Measurements from ENCODE around the gene FHDC1.

The FHDC1 gene

DNA sequence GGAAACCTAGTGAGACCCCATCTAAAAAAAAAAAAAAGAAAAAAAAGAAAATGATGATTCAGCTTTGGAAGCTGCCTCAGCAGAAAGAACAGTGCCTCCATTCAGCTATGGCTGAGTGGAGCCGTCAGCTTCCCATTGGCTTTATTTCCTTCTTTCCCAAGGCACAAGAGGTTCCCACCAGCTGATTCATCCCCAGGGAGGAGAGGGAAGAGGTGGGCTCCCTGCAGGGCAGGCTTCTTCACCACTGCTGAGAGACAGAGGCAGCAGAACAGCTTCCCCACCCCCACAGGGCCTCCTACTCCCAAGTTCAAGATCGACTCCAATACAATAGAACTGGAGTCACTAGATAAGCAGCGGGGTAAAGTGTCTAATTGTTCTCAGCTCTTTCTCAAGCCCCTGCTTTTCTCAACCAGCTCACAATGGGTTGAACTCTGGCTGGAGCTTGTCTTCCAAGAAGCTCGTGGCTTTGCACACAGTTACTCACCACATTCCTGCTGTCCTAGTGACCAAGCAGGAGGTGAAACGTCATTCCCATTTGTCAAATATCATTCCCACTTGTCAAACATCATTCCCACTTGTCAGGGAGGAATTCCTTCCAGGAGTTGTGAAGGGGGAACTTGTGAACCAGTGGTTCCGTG, 47.8 kb downstream of the FHDC1 start:
- DNase-seq: no peak

DNA sequence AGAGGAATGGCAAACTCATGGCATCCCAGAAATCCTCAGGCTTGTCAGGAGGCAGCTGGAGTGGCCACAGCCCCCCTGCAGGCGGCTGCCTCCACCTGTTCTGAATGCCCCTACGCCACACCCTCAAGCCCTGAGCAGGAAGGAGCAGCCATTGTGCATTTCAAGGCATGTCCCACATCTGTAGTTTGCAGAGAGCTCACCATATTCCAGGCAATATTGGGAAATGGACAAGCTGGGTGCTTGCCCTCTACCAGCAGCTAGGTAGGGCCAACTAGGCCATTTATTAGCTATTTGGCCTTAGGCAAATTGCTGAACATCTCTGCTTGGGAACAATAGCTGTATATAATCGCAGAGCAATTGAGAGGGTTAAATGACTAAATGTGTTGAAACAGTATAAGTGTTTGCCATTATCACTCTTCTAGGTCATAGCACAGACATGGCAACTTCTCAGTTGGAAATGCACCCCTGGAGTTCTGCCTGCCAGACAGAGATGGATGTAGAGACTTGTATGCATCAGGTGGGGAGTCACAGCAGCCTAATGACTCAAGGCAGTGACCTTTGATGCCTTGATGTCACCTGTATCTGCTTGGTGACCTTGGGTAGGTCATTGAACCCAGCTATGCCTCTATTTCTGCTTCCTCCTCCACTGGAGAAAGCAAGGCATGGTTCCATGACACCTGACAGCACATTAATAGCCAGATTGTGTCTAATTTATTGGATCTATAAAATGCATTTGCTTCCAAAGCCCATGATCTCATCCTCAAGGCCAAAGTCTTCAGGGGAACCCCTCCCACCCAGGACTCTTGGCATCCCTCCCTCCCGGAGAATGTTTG, 52.8 kb downstream of the FHDC1 start:
- peak; percentile 30 for DNase-seq

DNA sequence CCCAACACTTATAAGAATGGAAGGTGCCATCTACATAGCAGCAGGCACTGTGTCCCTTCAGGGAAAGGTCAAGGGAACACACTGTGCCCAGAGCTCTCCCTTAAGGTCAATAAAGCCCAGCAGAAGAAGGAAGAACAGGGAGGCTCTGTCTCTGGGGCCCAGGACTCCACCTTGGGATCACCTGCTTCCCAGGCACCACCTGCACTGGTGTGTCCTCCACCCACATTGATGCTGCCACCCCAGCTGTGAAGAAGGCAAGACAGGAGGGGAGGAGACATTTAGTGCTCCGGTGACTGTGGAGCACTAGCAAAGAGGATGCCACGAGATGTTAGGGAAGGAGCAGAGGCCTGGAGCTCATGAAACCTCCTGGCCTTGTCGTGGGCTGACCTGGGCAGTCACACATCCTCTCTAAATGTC, 53.4 kb downstream of the FHDC1 start:
- no peak for DNase-seq

DNA sequence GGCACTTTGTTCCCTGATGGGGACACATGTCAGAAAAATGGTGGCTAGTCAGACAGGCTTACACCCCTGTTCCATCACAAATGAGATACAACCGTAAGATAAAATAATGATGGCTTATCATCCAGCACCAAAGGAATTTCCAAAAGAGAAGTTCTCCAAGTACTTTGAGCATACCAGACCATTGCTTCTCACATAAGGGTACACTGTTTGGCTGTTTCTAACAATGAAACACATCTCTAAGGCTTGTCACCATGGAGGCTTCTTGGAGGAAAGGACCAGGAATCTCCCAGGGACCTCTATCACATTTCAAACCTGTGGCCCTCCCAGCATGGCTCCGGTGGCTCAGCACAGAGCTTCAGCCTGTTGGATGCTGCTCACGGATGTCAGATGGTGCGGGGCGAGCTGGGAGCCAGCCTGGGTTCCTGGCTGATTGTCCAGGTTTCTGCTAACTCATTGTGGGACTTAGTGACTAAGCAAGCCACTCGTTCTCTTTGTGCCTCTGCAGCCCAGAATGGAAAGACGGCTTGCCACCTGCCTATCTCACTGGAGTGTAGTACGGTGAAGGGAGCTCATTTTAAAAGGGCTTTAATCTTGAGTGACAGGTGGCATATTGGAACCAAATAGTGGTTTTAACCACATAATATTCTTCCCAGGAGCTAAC, 54.5 kb downstream of the FHDC1 start:
- no peak for DNase-seq

DNA sequence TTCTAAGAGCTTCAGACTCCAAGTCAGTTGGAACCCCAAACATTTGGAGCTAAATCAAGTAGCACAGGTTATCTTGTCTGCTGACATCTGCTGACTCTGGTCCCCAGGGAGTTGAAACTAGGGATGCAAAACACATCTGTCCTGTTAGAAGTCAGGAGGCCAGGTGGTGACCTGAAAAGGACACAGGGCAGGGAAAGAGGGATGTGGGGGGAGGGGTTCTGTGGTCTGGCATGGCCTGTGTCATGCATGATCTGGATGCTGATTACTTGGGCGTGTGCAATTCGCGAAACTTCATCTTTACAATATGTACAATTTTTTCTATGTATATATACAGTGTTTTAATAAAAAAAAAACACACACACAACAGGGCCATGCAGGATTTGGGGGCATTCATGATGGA, 55.3 kb downstream of the FHDC1 start:
- DNase-seq: no peak

DNA sequence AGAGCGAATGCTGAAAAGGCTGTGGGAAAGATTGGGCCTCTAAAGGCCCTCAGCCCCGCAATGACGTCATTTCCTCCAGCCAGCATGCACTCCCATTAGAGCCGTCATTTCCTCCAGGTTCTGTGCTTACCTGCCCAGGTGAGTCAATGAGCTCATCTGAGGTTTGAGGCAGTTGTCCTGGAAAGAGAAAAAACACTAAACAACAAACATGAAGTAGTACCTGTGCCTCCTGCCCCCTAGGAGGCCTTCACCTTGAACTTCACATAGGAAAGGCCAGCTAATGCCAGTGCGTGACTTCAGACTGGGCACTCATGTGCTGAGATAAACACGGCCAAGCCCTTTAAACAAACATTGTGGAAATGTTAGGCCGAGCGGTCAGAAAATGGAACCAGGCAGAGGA, 55.9 kb downstream of the FHDC1 start:
- DNase-seq: no peak

DNA sequence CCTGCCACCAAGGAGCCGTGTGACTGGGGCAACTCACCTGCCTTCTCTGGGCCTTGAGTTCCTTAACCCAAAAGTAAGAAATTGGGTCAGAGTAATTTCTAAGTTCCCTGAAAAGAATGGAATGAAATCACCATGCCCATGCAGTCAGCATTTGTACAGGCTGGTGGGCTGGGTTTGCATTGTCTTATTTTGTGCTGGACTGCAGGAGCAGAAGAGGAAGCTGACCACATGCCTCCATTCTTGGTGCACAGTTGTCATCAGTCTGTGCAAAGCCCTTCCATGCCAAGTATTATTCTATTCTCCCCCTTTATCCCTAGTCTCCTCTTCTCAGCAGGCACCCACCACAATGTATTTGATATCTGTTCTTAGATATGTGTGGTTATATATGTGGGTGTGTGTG, 56.3 kb downstream of the FHDC1 start:
- DNase-seq: no peak

DNA sequence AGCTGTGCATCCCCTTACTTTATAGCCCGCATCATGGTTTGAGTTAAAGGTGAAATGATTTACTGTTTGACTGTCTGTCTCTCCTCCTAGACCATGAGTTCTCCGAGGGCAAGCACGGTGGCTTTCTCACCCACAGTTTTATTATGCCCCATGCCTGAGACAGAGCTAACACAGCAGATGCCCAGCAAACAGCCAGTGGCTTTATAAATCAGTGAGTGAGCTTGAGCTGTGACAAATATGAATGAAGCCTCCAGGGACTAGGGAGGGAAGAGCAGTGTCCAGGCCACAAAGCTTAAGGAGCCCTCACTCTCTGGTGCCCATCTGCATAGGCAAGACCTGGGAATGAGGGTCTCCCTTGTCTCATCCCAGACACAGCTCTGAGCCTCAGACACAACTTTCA, 57.9 kb downstream of the FHDC1 start:
- DNase-seq: no peak

DNA sequence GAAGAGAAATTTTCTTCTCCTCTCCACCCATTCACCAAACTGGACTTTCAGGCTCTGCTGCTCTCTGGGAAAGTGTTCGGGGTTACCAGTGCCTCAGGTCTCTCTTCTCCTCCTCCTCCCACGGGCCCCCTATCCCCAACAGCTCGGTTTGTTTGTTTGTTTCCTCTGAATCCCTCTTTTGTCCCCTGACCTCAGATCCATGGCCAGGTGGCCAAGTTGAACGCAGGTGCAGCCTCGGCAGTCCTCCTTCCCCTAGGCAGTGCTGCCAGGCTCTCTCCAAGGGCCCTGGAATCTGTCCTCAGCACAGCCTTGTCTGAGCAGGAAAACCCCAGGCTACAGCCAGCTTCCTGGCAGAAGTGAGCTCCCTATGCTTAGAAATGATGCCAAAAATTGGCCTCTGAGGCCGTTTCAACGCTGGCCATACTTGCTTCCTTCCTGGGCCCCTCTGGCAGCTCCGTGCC, 60.0 kb downstream of the FHDC1 start:
- DNase-seq: no peak

DNA sequence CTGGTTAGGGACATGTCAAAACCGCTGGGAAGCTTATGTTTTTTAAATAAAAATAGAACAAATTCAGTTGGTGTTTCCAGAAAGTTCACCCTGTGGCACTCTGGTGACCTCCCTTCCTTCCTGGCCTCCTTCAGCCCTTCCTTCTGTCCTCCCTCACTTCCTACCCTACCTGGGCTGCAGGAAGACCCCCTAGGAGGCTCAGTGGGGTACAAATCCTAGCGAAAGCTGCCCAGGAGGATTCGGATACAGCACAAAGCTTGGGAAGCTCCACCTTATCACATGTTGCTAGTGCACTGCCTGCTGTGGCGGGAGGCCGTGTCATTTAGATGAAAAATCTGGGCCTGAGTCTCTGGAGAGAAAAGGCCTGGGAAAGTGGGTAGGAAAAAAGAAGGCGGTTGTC, 60.5 kb downstream of the FHDC1 start:
- DNase-seq: no peak

DNA sequence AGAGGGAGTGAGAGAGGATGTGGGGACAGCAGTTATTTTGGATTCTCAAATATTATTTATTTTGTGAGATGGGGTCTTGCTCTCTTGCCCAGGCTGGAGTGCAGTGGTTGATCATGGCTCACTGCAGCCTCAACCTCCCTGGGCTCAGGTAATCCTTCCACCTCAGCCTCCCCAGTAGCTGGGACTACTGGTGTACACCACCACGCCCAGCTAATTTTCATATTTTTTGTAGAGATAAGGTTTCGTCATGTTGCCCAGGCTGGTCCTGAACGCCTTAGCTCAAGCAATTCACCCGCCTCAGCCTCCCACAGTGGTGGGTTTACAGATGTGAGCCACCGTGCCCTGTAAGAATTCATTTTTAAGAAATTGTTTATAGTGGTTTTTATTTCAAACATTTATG, 61.2 kb downstream of the FHDC1 start:
- DNase-seq: no peak

DNA sequence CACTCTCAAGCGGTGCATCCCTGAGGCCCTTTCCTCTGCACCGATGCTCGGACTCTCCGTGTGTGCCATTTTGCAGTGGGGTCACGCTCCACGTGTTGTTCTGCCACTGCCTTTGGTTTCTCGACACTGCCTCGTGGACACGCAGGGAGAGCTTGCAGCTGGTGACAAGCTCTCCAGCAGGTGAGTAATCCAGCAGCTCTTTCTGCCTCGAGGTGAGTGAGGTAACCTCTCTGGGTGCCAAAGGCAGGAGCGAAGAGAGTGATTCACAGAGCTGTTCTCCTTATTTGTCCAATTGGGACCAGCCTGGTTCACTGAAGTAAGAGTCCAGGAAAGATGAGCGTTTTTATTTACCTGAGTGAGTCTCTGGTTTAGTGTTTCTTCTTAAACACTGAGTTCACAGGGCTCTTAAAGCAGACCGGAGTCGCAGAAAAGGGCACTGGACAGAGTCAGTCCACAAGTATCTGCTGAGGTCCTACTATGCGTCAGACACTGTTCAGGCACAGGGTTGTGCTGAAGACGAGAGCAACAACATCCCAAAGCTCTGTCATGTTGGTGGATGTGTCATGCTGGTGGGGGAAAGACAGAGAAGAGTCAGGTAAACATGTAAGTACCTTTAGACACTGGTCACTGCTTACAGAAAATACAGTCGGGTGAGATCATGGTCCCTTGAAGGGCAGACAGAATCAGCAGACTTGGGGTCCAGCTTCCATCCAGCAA, 61.8 kb downstream of the FHDC1 start:
- DNase-seq: no peak

DNA sequence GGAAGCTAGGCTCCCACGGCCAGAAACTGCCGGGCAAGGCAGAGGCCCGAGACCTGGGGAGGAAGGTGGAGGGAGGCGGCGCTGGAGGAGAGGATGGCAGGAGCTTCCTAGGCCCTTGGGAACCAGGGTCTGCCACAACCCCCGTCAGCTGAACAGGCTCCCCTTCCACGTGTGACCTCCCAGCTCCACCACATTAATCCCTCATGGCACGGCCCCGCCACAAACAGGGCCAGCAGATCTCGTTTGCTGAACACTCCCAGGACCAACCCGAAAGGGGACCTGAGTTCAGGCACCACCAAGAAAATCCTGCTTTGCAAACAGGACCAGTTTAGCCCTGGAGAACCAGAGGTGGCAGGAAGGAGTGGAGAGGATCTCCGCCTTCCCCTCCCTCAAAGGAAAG, 62.7 kb downstream of the FHDC1 start:
- DNase-seq: no peak

DNA sequence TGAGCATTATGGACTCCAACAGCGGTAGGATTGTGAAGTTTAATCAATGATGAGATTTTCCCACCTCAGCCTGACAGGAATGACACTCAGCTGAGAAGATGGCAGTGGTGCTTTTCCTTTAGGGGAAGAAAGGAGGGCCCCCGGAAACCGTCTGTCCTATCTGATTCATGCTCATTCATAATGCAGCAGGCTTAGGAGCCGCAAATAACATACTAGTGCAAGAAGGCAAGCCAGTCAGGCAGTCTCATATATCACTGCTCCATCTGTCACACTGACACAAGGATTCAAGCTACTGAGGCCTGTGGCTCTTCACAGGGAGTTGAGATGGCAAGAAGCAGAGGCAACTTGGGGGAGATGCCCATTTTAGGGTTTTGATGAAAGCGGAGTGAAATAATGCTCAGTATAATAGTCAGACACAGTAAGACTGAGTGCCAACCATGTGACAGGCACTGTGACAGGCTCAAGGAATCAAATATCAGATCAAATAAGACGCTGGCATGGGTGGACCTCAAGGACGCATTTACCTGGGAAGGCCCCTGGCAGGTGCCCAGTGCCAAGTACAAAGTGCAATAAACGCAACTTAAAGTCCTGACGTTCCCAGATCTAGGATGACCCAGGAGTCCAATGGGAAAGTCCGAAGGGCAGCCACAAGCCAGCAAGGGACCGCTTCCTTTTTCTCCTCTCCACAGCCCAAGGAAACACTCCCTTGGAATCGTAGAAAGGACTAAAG, 63.4 kb downstream of the FHDC1 start:
- DNase-seq: no peak

DNA sequence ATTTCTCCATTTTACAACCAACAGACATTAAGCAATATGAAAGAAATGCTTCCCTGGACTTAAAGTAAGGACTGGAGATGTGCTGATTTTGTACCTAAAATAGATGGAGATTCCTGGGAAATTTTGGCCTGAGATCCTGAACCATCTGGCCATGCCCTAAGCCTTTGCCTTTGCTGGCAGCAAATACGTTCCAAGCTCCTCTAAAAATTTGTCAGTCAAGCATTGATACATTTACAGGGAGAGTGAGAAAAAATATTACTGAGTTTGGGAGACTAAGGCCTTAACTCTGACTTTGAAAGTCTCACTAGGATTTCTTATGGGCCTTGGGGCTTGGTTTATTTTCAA, 63.9 kb downstream of the FHDC1 start:
- no peak for DNase-seq

DNA sequence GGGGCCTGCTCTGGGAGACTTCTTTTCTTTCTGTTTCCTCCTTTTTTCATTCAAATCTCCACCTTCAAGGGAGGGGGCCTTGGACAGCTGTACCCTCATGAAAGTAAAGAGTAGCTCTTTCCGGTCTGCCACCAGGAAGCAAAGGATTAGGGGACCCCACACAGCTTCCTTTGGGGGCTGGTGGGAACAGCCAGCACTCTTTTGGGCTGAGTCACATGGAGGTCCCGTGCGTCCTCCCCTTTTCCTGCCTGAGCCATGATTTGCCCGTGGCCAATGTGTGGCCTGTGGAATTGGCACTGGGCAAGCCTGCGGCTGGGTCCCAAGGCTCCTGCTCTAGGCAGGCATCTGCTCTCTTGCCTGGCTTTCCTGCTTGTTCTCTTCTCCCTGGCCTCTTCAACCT, 65.5 kb downstream of the FHDC1 start:
- DNase-seq: no peak

DNA sequence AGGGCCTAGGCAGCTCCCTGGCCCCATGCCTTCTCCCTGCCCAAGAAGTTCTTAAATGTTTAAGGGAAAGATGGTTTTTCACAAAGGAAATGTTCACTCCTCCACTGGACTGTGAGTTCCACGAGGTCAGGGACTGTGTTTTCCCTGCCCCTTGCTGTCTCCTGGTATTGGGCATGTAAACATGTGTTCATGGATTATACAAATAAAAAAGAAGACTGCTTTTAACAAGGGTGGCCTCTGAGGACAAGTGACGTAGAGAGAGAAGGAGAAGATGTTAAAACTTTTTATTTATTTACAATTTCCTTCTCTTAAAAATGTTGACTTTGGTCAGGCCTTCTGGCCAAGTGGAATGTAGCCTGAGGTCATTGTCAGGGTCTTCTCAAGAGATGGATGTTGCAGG, 66.0 kb downstream of the FHDC1 start:
- DNase-seq: no peak

DNA sequence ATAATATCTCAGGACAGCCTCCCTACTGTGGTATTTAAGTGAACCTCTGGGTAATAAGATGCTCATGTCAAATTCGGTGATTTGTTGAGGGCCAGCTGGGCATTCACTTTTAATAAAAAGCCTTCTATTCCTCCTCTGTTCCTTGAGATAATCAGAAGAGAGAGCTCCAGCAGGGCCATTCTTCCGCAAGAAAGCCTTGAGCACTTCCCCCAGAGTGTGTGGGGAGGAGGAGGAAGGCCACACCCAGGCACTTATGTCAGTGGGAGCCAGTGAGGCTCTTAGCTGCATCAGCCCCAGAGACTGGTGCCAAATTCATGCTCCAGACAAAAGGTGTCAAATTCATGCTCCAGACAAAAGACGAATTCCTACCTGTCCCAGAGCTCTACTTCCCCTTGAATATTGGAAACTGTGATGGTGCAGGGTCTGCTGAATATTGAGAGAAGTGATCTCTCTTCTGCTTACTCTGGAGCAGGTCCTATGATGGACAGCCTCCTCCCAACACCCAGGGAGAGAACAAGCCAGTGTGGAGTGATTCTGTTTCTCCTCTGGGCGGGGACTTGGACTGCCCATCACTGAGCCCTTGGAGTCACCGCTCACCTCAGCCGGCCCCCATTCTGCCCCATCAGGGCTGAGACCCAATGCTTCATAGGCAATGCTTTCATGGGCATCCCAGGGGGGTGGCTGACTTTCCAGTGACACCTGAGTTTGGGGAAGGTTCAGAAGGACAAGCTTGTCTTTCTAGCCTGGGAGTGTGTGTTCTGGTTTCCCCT, 68.1 kb downstream of the FHDC1 start:
- DNase-seq: no peak

DNA sequence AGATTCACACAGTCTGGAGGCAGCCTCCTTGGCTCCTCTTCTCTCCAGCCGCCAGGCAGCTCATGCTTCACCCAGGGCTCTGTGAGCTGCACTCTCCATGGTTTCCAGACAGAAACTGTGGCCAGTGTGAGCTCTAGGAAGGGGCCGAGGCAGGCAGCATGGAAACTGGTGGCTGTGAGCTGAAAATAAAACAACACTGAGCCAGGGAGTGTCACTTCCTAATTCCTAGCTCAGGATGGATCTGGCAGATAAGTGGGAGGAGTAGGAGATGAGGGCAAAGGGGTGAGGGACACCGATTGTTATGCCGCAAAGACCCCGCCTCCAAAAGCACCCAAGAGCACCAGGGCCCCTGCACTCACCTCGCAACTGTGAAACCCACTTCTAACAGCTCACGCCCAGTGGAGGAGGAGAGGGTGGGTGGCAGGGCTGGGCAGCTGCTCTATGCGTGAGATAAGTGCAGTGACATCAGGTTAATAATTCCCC, 69.8 kb downstream of the FHDC1 start:
- DNase-seq: no peak

DNA sequence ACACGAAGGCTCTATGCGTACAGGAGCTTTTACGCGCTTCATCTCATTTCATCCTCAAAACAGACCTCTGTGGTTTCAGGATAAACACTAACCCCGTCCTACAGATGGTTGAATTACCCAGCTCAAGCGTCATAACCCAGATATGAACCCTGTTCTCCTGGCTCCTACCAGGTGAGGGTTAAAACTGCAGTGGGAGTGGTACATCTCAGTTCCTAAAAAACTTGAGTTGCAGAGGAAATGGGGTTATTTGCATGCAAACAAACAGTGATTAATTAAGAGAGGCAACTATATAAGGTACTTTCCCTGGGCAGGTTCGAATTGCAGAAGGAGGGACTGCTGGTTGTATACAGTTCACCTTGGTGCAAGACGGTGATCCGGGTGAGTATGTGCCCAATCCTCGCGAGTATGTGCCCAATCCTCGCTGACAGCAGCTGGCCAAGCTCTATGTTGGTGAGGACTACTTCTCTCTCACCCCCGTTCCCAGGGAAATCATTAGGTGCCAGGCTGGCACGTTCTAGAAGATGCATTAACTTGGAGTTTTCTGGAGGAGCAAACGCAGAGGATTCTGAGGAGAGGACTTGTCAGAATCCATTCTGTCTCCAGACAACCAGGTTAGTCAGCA, 72.6 kb downstream of the FHDC1 start:
- DNase-seq: no peak

DNA sequence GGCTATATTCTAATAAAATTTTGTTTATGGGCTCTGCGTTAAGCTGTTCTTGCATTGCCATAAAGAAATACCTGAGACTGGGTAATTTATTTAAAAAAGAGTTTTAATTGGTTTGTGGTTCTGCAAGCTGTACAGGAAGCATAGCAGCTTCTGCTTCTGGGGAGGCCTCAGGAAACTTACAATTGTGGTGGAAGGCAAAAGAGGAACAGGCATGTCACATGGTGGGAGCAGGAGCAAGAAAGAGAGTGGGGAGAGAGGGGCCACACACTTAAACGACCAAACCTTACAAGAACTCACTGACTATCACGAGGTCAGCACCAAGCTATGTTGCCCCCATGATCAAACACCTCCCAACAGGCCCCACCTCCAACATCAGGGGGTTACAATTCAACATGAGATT, 74.0 kb downstream of the FHDC1 start:
- DNase-seq: no peak
